HK-2 (cell line): Measurements from ENCODE around the gene OST4.
A peak's percentile ranks its signal among the peaks of the same experiment; 100 is the strongest.
"Not testable (repeated sequence)": the region's sequence is repeated elsewhere in the genome, so short reads cannot be mapped to it uniquely, and the experiment has no call there.

Experiments
- DNase-seq: peaks from one replicate; pipeline ENCODE4 v3.0.0-alpha.2; 2018; ENCODE audit not compliant: unreplicated experiment

Gene OST4

DNA sequence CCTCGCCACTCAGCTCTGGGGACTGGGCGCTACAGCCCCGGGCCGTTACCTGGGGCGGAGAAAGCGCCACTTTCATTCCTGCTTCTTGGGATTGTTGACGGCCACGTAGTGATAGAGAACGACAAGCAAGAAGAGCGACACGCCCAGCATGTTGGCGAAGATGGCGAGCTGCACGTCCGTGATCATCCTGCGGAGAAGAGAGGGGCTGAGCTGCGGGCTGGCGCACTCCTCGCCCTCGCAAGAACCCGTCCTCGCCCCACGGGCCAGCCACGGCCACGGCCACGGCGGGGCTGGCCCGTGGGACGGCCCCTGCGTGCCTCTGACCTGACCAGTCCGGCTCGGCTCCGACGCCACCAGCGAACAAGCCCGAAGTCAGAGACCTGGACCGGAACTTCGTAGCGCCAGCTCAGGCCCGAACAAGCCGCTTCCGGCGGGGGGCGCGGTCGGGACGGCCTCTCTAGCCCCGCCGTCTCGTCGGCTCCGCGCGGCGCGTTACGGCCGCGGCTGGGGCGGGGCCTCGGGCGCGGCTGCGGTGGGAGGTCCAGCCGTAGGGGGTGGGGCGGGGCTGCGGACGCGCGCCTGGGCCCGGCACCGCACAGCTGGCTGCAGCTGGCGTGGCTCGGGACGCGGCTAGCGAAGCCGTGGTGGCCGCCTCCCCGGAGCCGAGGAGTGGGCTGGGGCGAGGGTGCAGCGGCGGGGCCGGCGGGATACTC is at the start of gene OST4:
Gene OST4, minus strand, starts transcription at position 378 of the 713 bp plus-strand sequence.
- peak; percentile 89 for DNase-seq

DNA sequence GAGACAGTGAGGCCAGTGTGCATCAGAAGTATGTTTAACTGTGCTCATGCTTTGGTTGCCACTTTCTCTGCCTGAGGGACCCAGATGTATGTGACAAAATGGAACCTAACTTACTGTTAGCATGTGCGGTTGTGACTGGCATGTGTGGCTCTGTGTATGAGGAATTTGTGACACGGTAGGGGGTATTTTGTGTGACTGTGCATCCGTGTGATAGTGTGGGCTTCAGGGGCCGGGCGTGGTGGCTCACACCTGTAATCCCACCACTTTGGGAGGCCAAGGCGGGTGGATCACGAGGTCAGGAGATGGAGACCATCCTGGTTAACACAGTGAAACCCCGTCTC is 47.8 kb upstream of the OST4 start:
- DNase-seq: not testable (repeated sequence)

DNA sequence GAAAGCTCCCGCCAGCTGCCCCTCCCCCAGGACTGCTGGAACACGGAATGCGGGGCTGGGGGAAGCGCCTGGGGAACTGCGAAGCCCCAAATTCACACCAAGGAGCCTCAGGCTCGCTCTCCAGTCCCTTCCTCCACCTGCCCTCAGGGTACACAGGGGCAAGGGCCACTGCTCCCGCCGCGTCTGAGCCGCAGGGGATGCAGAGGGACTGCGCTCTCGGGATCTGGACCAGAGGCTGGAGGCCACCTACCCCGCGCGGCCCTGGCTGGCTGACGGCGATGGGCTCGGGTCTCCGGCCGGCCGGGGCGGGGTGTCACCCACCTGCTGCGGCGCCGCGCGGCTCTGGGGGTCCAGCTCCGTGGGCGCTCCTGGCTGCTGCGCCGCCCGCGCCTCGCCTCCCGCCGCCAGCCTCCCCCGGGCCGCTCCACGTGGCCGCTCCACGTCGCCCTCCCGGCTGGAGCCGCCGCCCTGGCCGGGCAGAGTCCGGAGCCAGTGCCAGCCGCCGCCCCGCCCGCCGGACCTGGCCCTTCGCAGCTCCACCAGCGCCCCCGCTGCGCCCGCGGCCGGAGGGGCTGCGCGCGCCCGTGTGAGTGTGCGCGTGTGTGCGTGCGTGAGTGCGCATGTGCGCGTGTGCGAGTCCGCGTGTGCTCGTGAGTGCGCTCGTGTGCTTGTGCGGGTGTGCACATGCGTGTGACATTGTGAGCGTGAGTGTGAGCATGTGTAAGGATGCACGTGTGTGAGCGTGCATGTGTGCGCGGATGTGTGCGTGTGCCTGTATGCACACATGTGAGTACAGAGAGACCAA is 47.3 kb upstream of the OST4 start, which contains the start of gene CGREF1:
Gene CGREF1, minus strand, starts transcription at position 604 of the 805 bp plus-strand sequence. CDS start 14,762 bp downstream, outside the sequence.
- peak; percentile 30 for DNase-seq

DNA sequence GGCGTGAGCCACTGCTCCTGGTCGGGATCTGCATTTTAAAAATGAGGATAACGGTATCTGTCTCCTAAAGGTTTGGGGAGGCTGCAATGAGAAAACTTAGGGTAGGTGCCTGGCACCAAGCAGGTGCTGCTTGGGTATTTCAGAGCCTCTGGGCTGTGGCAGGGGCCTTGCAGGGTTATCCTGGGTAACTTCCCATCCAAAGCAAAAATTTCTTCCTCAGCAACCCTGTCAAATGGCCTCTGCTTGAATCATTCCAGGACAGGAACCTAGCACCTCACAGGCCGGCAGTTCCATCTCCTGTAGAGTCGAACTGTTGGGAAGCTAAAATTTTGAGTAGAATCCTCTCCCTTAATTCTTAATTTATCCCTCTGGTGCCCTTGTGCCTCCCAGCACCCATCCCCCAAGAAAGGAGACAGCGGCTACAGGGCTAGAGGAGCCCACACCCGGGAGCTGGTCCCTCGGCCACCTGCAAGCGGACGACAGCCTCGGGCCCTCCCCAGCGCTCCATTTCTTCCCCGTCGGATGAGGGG is 46.6 kb upstream of the OST4 start:
- DNase-seq: no peak

DNA sequence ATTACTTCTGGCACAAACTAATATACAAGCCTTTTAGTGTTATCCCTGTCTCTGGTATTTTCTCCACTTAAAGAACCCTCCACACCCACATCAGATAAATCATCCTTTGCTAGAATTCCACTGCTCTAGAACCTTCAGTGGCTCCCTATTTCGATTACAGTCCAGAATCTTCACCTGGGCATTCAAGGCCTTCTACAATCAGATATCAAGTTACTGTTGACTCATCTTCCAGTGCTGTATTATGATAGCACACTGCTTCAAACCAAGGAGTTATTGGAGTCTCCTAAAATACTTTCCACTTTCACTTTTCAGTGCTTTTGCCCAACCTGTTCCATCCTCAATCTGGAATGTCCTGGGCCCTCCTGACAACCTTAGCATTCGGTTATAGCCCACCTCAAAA is 44.1 kb upstream of the OST4 start:
- DNase-seq: no peak

DNA sequence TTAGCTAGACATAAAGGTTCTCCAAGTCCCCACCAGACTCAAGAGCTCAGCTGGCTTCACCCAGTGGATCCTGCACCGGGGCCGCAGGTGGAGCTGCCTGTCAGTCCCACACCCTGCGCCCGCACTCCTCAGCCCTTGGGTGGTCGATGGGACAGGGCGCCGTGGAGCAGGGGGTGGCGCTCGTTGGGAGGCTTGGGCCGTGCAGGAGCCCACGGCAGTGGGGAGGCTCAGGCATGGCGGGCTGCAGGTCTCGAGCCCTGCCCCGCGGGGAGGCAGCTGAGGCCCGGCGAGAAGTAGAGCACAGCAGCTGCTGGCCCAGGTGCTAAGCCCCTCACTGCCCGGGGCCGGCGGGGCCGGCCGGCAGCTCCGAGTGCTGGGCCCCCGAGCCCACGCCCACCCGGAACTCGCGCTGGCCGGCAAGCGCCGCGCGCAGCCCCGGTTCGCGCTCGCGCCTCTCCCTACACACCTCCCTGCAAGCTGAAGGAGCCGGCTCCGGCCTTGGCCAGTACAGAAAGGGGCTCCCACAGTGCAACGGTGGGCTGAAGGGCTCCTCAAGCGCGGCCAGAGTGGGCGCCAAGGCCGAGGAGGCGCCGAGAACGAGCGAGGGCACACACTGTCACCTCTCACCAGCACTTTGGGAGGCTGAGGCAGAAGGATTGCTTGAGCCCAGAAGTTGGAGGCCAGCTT is 40.1 kb upstream of the OST4 start:
- not testable (repeated sequence) for DNase-seq

DNA sequence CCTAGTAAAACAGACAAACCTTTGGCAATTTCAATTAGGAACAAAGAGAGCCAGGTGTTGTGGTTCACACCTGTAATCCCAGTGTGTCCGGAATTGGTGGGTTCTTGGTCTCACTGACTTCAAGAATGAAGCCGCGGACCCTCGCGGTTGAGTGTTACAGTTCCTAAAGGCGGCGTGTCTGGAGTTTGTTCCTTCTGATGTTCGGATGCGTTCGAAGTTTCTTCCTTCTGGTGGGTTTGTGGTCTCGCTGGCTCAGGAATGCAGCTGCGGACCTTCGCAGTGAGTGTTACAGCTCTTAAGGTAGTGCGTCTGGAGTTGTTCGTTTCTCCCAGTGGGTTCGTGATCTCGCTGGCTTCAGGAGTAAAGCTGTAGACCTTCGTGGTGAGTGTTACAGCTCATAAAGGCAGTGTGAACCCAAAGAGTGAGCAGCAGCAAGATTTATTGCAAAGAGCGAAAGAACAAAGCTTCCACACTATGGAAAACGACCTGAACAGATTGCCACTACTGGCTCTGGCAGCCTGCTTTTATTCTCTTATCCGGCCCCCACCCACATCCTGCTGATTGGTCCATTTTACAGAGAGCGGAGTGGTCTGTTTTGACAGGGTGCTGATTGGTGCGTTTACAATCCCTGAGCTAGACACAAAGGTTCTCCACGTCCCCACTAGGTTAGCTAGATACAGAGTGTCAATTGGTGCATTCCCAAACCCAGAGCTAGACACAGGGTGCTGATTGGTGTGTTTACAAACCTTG is 39.3 kb upstream of the OST4 start:
- not testable (repeated sequence) for DNase-seq

DNA sequence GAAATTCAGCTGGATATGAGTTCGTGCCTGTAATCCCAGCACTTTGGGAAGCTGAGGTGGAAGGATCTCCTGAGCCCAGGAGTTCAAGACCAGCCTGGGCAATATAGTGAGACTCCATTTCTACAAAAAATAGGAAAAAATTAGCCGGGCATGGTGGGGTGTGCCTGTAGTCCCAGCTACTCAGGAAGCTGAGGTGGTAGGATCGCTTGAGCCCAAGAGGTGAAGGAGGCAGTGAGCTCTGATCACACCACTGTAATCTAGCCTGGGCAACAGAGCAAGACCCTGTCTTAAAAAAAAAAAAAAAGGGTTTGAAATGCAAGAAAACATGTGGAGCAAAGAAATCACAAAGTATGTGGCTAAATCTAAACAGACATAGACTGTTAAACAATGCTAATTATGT is 37.6 kb upstream of the OST4 start:
- DNase-seq: no peak

DNA sequence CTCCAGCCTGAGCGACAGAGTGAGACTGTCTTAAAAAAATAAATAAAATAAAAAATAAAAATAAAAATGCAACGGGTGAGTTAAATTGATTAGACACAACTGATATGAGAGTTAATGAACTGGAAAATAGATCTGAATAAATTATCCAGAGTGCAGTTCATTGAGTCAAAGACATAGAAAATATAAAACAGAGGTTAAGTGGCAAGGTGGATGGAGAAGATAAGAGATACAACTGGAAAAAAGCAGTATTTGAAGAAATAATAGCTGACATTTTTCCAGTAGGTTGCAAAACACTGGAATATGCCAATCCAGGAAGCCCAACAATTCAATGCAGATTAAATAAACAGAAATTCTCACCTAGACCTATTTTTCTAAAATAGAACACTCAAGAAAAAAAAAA is 36.8 kb upstream of the OST4 start:
- no peak for DNase-seq

DNA sequence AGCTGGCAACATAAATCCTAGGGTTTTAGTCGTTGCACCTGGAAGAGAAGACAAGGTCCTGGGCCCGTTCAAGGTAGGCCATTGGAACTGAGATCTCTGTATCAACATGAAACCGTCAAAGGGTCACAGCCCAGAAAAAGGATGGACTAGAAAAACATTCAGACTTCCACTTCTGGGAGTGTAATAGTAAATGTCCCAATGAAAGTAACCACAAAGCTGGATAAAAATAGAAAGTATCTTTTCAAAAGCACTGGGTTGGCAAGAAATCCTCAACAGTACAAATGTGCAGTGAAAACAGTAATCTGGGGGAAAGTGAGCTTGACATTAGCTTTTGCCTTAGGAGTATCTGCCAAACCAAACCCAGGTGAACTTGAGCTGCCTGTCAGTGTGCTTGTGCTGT is 34.5 kb upstream of the OST4 start:
- no peak for DNase-seq

DNA sequence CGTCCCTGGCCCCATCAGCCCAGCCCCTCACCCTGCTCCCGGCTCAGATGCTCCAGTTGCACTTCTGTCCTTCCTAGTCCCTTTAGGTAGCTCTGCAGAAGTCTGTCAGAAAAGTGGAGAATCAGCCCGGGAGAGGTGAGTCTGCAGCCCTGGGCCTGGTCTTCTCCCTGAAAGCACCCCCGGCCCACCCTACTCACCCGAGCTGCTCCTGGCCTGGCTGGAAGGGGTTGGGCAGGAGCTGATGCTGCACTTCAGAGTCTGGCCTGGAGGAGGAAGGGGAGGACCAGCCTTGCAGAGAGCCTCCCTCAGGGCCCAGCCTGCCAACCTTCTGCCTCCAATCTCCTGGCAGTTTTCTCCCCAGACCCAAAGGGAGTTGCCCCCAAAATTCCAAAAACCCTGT is 30.9 kb upstream of the OST4 start:
- DNase-seq: no peak

DNA sequence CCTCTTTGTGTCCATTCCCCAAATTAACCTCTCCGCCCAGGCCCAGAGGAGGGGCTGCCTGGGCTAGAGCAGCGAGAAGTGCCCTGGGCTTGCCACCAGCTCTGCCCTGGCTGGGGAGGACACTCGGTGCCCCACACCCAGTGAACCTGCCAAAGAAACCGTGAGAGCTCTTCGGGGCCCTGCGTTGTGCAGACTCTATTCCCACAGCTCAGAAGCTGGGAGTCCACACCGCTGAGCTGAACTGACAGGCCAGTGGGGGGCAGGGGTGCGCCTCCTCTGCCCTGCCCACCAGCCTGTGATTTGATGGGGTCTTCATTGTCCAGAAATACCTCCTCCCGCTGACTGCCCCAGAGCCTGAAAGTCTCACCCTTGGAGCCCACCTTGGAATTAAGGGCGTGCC is 28.6 kb upstream of the OST4 start:
- no peak for DNase-seq

DNA sequence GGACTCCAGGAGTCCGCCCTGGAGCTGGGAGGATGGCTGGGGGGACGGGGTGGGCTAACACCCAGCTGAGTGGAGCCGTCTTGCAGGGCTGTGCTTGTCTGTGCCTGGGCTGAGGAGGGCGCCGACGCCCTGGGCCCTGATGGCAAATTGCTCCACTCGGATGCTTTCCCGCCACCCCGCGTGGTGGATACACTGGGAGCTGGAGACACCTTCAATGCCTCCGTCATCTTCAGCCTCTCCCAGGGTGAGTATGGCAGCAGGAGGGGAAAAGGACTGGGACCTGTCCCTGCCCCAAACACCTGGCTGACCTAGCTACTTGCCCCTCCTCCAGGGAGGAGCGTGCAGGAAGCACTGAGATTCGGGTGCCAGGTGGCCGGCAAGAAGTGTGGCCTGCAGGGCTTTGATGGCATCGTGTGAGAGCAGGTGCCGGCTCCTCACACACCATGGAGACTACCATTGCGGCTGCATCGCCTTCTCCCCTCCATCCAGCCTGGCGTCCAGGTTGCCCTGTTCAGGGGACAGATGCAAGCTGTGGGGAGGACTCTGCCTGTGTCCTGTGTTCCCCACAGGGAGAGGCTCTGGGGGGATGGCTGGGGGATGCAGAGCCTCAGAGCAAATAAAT is 28.0 kb upstream of the OST4 start:
- no peak for DNase-seq

DNA sequence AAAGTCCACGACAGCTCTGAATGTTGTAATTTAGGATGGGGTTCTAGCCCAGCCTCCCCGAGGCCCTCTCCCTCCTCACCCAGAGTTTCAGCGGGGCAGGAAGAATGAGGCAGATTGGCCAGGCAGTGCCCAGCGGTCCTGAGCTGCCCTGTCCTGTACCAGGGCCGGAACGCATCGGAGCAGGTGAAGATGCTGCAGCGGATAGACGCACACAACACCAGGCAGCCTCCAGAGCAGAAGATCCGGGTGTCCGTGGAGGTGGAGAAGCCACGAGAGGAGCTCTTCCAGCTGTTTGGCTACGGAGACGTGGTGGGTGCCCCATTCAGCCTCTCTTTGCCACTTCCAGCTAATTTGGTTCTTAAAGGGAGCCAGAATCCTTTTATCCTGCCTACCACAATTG is 25.9 kb upstream of the OST4 start:
- no peak for DNase-seq

DNA sequence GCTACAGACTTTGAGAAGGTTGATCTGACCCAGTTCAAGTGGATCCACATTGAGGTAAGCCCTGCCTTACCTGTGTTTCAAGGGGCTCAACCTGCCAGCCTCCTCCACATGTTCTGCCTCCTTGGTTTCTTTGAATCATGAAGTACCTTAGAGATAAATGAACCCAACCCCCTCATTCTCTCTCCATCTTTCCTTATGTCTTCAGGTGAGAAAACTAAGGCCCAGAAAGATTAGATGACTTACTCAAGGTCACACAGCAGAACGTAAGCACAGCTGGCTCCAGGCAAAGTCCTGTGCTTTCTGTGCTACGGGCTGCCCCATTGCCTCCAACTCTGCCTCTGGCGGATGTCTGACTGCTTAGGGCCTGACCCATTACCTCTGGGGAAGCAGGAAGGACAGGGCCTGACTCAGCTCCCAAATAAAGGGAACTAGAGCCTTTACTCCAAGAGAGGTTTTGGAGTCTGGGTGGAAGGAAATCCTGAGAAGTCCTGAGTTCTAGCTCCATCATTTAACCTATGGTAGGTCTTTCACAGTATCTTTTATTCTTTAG is 25.4 kb upstream of the OST4 start:
- DNase-seq: no peak

DNA sequence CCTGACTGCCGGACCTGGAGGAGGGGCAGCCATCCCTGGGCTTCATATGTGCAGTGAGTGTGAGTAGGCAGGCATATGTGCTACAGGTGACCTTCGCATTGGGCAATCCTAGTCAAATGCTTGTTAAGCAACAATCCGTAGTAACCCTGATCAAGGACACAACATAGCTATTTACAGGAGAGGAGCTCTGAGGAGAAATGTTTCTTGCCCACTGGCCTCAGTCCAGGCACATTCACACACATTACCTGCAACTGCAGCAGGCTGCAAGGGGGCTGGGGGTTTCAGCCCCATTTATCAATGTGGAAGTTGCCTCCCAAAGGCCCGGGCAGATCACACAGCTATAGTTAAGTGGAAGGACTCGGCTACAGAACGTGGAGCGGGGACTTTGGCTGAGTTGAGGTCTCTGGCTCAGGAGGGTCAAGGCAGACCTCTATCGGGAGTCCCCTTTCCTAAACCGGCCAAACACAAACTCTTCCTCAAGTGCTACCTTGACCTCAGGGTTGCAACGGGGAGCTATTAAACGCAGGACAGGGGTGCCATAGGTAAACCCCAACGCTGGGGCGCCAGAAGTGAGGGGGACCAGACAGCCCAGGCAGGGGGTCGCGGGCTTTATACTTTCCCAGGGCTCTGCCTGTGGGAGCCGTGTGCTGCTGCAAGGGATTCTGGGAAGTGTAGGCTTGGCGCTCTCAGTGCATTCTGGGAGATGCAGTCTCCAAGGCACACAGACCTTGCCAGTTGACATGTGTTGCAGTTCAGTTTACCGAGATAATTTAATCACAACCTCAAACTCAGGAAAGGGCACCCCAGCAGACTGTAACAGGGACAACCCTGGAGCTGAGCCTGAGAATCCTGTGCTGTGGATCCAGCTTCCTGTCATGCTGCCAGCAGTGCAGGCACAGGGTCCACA is 24.5 kb upstream of the OST4 start:
- no peak for DNase-seq

DNA sequence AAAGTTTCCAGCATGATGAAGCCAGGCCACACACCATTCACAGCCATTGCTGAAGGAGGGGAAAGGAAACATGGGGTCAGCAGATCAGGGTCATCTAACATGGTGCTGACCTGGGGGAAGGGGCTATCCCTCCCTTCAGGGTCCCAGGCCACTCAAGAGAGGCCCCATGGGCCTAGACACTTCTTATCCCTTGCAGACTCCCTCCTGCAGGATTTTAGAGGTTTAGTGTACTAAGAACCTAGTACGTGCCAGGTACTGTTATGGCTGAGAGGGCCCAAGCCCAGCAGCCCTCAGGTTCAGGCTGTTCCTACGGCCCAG is 23.9 kb upstream of the OST4 start:
- DNase-seq: no peak

DNA sequence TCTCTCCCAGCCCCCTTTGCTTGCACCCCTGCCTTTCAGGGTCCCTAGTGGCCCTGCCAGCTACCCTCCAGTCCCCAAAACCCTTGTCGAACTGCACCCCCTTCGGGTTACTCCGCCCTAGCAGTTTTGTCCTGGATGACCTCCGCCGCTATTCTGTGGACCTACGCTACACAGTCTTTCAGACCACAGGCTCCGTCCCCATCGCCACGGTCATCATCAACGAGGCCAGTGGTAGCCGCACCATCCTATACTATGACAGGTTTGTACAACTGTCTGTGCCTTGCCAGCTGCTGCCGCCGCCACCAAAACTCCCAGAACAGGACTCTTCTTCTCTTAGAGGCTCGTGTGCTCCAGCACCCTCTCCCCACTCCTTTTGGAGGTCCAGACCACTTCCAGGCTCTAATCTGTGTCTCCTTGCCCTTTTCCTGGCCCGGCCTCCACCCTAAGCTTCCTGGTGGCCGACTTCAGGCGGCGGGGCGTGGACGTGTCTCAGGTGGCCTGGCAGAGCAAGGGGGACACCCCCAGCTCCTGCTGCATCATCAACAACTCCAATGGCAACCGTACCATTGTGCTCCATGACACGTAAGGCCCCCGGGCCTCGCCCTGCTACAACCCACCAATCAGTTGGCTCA is 23.0 kb upstream of the OST4 start:
- no peak for DNase-seq
